K562 (cell line): ENCODE measurements around the gene TJP3. TPM values are rescaled to one million over a fixed set of nuclear protein-coding genes. Genes with fewer than 3 reads are reported as not detected.

ENCODE experiments used
- KLF13 ChIP-seq: fragments of 450-650 bp; IDR thresholded peaks from 2 replicates; pipeline ENCODE4 v1.6.1; 2016; ENCODE audit warnings: missing genetic modification characterization, low read depth, mild to moderate bottlenecking, missing compliant biosample characterization, moderate library complexity, borderline replicate concordance
- RB1 ChIP-seq: fragments of 450-650 bp; IDR thresholded peaks from 2 replicates; pipeline ENCODE4 v1.6.1; 2017; ENCODE audit warnings: low read depth, mild to moderate bottlenecking
- RHOXF2B ChIP-seq: fragments of 250-450 bp; sonication (Bioruptor Pico); conservative IDR thresholded peaks from 2 replicates; pipeline ENCODE4 v1.5.1; 2021
- TSC22D4 ChIP-seq: fragments of 450-650 bp; IDR thresholded peaks from 2 replicates; pipeline ENCODE4 v1.6.1; 2016; ENCODE audit warnings: missing genetic modification characterization, missing biosample characterization, control low read depth
- YBX1 ChIP-seq: fragments of 450-650 bp; IDR thresholded peaks from 2 replicates; pipeline ENCODE4 v1.7.1; 2016; ENCODE audit warnings: mild to moderate bottlenecking
- YY1 ChIP-seq, 3 experiments: IDR thresholded peaks; 2 replicates each; pipeline ENCODE4 v1.6.1; 2011; ENCODE audit warnings: low read length in 2 of 3, mild to moderate bottlenecking in 2 of 3, moderate library complexity in 2 of 3, borderline replicate concordance in 1 of 3, control low read depth in 1 of 3, low read depth in 1 of 3; ENCODE audit not compliant: insufficient read depth in 3 of 3, insufficient replicate concordance in 2 of 3, control insufficient read depth in 1 of 3, insufficient read length in 1 of 3; ENCODE audit errors: extremely low read depth in 1 of 3
- polyA plus RNA-seq, 8 experiments: library from polyadenylated mRNA; depleted of rRNA in 4 of 8; stranded (reverse) in 5 of 8; unstranded in 3 of 8; fragments of >200 nt; fragmentation: Nextera tagmentation in 2 of 8; fragmentation: Illumina TruSeq in 1 of 8; extraction: Ambion mirVana in 2 of 8; extraction: Trizol in 1 of 8; gene quantifications; 2 replicates each; pipeline versions ENCODE4 v1.2.1 to v1.2.3, GENCODE V29; 2011 to 2014; ENCODE audit warnings: inconsistent platforms in 1 of 8, missing spikeins in 1 of 8
- total RNA-seq, 7 experiments: library from RNA; depleted of rRNA in 6 of 7; stranded (reverse); fragments of >200 nt in 6 of 7; fragmentation: Illumina TruSeq in 2 of 7; extraction: Trizol in 2 of 7; gene quantifications; 2 replicates each; pipeline versions ENCODE4 v1.2.1 to v1.2.3, GENCODE V29; 2011 to 2021; ENCODE audit warnings: low replicate concordance in 1 of 7
- TF ChIP-seq, protein P1 (sequence below): fragments of 250-450 bp; sonication (Bioruptor Pico); IDR thresholded peaks from 2 replicates; pipeline ENCODE4 v1.4.0; 2020; ENCODE audit warnings: mild to moderate bottlenecking, moderate library complexity
- TF ChIP-seq, protein P2 (sequence below): IDR thresholded peaks from 2 replicates; pipeline ENCODE4 v1.6.1; 2014; ENCODE audit warnings: antibody characterized with exemption
- TF ChIP-seq, protein P3 (sequence below): IDR thresholded peaks from 3 replicates; pipeline ENCODE4 v1.6.1; 2011; ENCODE audit warnings: borderline replicate concordance, mild to moderate bottlenecking; ENCODE audit not compliant: insufficient read length, insufficient read depth
- TF ChIP-seq, protein P4 (sequence below): fragments of 450-650 bp; IDR thresholded peaks from 2 replicates; pipeline ENCODE4 v1.6.1; 2016
- TF ChIP-seq, protein P5 (sequence below): fragments of 250-450 bp; sonication (Bioruptor Pico); IDR thresholded peaks from 2 replicates; pipeline ENCODE4 v1.4.0; 2020
- TF ChIP-seq, protein P6 (sequence below): fragments of 450-650 bp; IDR thresholded peaks from 2 replicates; pipeline ENCODE4 v1.6.1; 2016; ENCODE audit warnings: mild to moderate bottlenecking

The TJP3 gene
- total and polyA plus RNA-seq, 9 of the 15 experiments (the other 6 are each of a cell fraction or from before 2014, with no cell fraction given) = 0.11 to 2.4 (median 0.57) TPM; not detected in 1

DNA sequence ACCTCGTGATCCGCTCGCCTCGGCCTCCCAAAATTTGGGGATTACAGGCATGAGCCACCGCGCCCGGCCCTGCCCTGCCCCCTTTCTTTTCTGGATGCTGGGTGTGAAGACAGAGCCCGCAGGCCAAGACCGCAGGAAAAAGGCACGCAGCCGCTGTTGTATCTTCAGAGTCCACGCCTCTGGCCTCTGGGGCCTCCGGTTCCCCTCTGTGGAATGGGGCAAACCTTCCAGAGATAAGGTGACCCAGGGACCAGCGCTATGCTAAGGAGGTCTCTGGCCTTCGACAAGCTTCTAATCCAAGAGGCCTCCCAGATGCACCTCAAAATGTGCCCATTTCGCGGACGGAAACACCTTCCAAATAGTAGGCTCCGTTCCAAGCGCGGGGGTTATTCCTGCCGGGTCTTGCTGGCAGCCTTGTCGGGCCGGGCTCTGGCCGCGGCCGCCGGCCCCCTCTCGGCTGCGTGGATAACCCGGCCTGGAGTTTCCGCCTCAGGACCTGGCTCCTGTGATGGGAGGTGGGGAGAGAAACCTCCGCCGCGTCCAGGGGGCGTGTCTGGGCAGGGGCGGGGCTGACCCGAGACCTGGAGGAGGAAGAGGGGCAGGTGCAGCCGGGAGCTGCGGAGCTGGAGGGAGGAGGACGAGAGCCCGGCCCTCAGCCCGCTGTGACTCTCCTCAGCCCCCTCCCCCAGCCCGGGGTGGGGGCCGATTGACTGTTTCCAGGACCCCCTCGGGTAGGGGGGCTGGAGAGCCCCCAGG, 13.1 kb downstream of the TJP3 start (continued):
- TF ChIP-seq, protein P1, sequence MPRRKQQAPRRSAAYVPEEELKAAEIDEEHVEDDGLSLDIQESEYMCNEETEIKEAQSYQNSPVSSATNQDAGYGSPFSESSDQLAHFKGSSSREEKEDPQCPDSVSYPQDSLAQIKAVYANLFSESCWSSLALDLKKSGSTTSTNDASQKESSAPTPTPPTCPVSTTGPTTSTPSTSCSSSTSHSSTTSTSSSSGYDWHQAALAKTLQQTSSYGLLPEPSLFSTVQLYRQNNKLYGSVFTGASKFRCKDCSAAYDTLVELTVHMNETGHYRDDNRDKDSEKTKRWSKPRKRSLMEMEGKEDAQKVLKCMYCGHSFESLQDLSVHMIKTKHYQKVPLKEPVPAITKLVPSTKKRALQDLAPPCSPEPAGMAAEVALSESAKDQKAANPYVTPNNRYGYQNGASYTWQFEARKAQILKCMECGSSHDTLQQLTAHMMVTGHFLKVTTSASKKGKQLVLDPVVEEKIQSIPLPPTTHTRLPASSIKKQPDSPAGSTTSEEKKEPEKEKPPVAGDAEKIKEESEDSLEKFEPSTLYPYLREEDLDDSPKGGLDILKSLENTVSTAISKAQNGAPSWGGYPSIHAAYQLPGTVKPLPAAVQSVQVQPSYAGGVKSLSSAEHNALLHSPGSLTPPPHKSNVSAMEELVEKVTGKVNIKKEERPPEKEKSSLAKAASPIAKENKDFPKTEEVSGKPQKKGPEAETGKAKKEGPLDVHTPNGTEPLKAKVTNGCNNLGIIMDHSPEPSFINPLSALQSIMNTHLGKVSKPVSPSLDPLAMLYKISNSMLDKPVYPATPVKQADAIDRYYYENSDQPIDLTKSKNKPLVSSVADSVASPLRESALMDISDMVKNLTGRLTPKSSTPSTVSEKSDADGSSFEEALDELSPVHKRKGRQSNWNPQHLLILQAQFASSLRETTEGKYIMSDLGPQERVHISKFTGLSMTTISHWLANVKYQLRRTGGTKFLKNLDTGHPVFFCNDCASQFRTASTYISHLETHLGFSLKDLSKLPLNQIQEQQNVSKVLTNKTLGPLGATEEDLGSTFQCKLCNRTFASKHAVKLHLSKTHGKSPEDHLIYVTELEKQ (CRISPR knock-in tag) = no peak
- TF ChIP-seq, protein P2, sequence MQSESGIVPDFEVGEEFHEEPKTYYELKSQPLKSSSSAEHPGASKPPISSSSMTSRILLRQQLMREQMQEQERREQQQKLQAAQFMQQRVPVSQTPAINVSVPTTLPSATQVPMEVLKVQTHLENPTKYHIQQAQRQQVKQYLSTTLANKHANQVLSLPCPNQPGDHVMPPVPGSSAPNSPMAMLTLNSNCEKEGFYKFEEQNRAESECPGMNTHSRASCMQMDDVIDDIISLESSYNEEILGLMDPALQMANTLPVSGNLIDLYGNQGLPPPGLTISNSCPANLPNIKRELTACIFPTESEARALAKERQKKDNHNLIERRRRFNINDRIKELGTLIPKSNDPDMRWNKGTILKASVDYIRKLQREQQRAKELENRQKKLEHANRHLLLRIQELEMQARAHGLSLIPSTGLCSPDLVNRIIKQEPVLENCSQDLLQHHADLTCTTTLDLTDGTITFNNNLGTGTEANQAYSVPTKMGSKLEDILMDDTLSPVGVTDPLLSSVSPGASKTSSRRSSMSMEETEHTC = peak; percentile 36; the same call in 1 of the 2 replicates
- TF ChIP-seq, protein P3, sequence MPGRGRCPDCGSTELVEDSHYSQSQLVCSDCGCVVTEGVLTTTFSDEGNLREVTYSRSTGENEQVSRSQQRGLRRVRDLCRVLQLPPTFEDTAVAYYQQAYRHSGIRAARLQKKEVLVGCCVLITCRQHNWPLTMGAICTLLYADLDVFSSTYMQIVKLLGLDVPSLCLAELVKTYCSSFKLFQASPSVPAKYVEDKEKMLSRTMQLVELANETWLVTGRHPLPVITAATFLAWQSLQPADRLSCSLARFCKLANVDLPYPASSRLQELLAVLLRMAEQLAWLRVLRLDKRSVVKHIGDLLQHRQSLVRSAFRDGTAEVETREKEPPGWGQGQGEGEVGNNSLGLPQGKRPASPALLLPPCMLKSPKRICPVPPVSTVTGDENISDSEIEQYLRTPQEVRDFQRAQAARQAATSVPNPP = no peak
- TF ChIP-seq KLF13 (tag) (peak; percentile 95), YY1 (IDR thresholded peaks at IDR 0.05; ENCODE audit: borderline replicate concordance in 1 of 3, control insufficient read depth in 1 of 3, extremely low read depth in 1 of 3, insufficient read depth in 3 of 3, insufficient read length in 1 of 3, insufficient replicate concordance in 2 of 3, low read depth in 1 of 3, low read length in 2 of 3) (peak in 2 of 3 experiments; percentile 76 to 83), RHOXF2B (CRISPR knock-in tag) (no peak), RB1 (peak; percentile 97), TSC22D4 (tag) (no peak), YBX1 (no peak)
- TF ChIP-seq, protein P4, sequence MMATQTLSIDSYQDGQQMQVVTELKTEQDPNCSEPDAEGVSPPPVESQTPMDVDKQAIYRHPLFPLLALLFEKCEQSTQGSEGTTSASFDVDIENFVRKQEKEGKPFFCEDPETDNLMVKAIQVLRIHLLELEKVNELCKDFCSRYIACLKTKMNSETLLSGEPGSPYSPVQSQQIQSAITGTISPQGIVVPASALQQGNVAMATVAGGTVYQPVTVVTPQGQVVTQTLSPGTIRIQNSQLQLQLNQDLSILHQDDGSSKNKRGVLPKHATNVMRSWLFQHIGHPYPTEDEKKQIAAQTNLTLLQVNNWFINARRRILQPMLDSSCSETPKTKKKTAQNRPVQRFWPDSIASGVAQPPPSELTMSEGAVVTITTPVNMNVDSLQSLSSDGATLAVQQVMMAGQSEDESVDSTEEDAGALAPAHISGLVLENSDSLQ = peak; percentile 53; the same call in 1 of the 2 replicates
- TF ChIP-seq, protein P5, sequence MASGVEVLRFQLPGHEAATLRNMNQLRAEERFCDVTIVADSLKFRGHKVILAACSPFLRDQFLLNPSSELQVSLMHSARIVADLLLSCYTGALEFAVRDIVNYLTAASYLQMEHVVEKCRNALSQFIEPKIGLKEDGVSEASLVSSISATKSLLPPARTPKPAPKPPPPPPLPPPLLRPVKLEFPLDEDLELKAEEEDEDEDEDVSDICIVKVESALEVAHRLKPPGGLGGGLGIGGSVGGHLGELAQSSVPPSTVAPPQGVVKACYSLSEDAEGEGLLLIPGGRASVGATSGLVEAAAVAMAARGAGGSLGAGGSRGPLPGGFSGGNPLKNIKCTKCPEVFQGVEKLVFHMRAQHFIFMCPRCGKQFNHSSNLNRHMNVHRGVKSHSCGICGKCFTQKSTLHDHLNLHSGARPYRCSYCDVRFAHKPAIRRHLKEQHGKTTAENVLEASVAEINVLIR (CRISPR knock-in tag) = no peak
- TF ChIP-seq, protein P6, sequence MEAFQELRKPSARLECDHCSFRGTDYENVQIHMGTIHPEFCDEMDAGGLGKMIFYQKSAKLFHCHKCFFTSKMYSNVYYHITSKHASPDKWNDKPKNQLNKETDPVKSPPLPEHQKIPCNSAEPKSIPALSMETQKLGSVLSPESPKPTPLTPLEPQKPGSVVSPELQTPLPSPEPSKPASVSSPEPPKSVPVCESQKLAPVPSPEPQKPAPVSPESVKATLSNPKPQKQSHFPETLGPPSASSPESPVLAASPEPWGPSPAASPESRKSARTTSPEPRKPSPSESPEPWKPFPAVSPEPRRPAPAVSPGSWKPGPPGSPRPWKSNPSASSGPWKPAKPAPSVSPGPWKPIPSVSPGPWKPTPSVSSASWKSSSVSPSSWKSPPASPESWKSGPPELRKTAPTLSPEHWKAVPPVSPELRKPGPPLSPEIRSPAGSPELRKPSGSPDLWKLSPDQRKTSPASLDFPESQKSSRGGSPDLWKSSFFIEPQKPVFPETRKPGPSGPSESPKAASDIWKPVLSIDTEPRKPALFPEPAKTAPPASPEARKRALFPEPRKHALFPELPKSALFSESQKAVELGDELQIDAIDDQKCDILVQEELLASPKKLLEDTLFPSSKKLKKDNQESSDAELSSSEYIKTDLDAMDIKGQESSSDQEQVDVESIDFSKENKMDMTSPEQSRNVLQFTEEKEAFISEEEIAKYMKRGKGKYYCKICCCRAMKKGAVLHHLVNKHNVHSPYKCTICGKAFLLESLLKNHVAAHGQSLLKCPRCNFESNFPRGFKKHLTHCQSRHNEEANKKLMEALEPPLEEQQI = no peak; the same call in 1 of the 2 replicates
